Calu3 (cell line): Measurements from ENCODE around the gene PRICKLE1. TPM values are rescaled to one million over a fixed set of nuclear protein-coding genes. Genes with fewer than 3 reads are reported as not detected.

Experiments
- BruUV-seq: library from RNA; stranded (reverse); fragments of 400-500 nt; replicated peaks from 2 replicates; lab custom pipeline; 2021; lab: Mats Ljungman, UMichigan
- CTCF ChIA-PET: fragments of 300-600 bp; sonication (Branson Sonifier 250); formaldehyde crosslinking; loops from one replicate; lab custom pipeline; 2022; ENCODE audit warnings: antibody characterized with exemption; lab: Charles Lee
- DNase-seq: peaks from one replicate; pipeline ENCODE4 v3.0.0; 2022
- H3K27ac Mint-ChIP-seq: one replicate; pipeline ENCODE4 v1.8.0; 2022; ENCODE audit warnings: mixed read lengths; ENCODE audit not compliant: unreplicated experiment
- H3K27me3 Mint-ChIP-seq: one replicate; pipeline ENCODE4 v1.8.0; 2022; ENCODE audit warnings: mixed read lengths; ENCODE audit not compliant: unreplicated experiment
- H3K36me3 Mint-ChIP-seq: one replicate; pipeline ENCODE4 v1.8.0; 2022; ENCODE audit warnings: mild to moderate bottlenecking, moderate library complexity, mixed read lengths; ENCODE audit not compliant: insufficient read depth, unreplicated experiment
- H3K4me1 Mint-ChIP-seq: one replicate; pipeline ENCODE4 v1.8.0; 2022; ENCODE audit warnings: mild to moderate bottlenecking, low read depth, mixed read lengths; ENCODE audit not compliant: unreplicated experiment
- H3K4me3 Mint-ChIP-seq: one replicate; pipeline ENCODE4 v1.8.0; 2022; ENCODE audit warnings: mild to moderate bottlenecking, low read depth, moderate library complexity, mixed read lengths; ENCODE audit not compliant: unreplicated experiment
- H3K9me3 Mint-ChIP-seq: one replicate; pipeline ENCODE4 v1.8.0; 2022; ENCODE audit warnings: low read depth, mixed read lengths; ENCODE audit not compliant: unreplicated experiment
- intact Hi-C: fragments of 100-400 bp; cut with micrococcal nuclease; formaldehyde crosslinking; loops from one replicate; pipeline ENCODE4 v1.10.0; 2022; ENCODE audit not compliant: unreplicated experiment
- total RNA-seq: library from RNA; stranded (reverse); gene quantifications from 2 replicates; pipeline ENCODE4 v1.2.3, GENCODE V29; 2022
- TF ChIP-seq, protein P1 (sequence below): fragments of 200-600 bp; IDR thresholded peaks from one replicate; pipeline ENCODE4 v1.8.0; 2022; ENCODE audit warnings: antibody characterized with exemption; ENCODE audit not compliant: unreplicated experiment

The PRICKLE1 gene
- total RNA-seq, 1 experiment from 2014 or later: 12.7 TPM

DNA sequence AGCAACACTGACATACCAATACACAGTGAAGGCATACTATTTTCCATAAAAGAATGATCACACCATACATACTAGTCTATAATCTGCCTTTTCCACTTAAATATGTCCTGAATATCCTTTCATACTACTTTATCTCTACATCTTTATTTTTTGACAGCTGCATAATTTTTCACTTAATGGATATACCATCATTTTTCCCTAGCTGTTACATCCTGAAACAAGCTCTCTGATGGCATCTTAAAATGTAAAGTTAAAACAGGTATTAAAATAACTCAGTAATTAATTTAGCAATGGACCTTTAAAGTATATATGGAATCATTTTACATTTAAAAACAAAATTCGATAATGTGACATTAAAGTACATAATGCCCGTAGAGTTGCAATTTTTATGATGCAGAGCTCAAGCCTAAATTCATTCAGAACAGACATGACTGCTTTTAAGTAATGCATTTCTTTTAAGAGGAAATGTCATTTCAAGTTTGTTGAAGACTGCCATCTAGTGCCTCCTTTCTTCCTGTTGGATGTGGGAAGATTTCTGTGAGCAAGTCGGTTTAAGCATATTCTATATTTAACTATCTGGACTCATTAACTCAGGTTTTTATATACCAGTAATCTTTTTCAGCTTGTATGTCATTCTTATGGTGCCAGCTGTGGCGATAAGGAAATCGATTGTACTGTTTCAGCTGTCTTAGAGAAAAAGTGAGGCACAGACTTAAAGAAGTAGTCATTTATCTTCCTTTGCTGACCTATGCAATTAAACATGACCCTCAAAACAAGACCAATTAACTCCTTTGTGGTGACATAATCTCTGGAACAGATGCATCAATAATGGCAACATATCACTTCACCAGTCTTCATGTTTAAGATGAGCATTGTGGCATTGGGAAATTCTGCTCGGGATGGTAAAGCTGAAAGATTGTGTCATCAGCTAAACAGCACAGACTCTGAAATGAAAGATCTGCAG is 20.3 kb downstream of the PRICKLE1 start:
- Mint-ChIP-seq H3K4me3 (no peak overlapping the region), H3K36me3 (no peaks in the 10 kb centered on the region), H3K4me1 (peaks cover 12% of the 10 kb centered on the region), H3K27ac (no peak overlapping the region), H3K27me3 (no peaks in the 10 kb centered on the region), H3K9me3 (no peaks in the 10 kb centered on the region)
- no TSS peak for BruUV-seq
- TF ChIP-seq, protein P1, sequence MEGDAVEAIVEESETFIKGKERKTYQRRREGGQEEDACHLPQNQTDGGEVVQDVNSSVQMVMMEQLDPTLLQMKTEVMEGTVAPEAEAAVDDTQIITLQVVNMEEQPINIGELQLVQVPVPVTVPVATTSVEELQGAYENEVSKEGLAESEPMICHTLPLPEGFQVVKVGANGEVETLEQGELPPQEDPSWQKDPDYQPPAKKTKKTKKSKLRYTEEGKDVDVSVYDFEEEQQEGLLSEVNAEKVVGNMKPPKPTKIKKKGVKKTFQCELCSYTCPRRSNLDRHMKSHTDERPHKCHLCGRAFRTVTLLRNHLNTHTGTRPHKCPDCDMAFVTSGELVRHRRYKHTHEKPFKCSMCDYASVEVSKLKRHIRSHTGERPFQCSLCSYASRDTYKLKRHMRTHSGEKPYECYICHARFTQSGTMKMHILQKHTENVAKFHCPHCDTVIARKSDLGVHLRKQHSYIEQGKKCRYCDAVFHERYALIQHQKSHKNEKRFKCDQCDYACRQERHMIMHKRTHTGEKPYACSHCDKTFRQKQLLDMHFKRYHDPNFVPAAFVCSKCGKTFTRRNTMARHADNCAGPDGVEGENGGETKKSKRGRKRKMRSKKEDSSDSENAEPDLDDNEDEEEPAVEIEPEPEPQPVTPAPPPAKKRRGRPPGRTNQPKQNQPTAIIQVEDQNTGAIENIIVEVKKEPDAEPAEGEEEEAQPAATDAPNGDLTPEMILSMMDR: no peak
- no peak for DNase-seq
- CTCF ChIA-PET: interaction anchor here (0.9 to 2.2 kb wide), 8 partner anchors 8 to 769 kb away, joined by 3 to 20 read pairs (median 4); no protein-coding TSS in a partner anchor
- intact Hi-C loops: loop anchor here (2.0 kb wide), 1 partner anchor 86 kb away; no protein-coding TSS in a partner anchor

- CTCF ChIA-PET: no interaction called here
- intact Hi-C loops: no loop called here
- no peaks in the 10 kb centered on the region for H3K36me3 Mint-ChIP-seq
- no peaks in the 10 kb centered on the region for H3K27me3 Mint-ChIP-seq
- no peak for DNase-seq
- no peak overlapping the region for H3K4me3 Mint-ChIP-seq
- no peak overlapping the region for H3K27ac Mint-ChIP-seq
- no peaks in the 10 kb centered on the region for H3K9me3 Mint-ChIP-seq
- peaks cover 12% of the 10 kb centered on the region for H3K4me1 Mint-ChIP-seq
- no TSS peak for BruUV-seq
- TF ChIP-seq, protein P1: no peak
Observed at GRCh38 chr12:42565633-42566032, 23.9 kb downstream of the PRICKLE1 start.

DNA sequence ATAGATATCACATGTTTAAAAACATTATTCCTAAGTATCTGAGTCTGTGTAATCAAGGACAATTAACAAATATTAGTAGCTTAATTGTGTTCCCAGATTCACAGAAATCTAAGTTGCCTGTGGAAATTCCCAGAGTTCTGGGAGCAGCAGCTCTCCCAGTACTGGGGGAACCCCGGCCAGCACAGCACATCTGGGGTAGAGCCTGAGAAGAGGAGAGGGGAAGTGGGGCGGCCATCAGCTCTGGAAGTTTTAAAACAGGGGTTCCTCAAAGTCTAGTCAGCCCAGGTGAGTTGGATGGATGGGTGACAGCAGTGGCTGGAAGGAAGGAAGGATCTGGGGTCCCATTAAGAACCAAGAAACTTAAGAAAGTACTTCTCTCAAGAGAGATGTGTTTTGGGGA is 24.6 kb downstream of the PRICKLE1 start:
- no peak for DNase-seq
- H3K27ac Mint-ChIP-seq: no peak overlapping the region
- no peaks in the 10 kb centered on the region for H3K9me3 Mint-ChIP-seq
- no peak overlapping the region for H3K4me3 Mint-ChIP-seq
- intact Hi-C loops: no loop called here
- TF ChIP-seq, protein P1: no peak
- CTCF ChIA-PET: no interaction called here
- no peaks in the 10 kb centered on the region for H3K36me3 Mint-ChIP-seq
- H3K27me3 Mint-ChIP-seq: no peaks in the 10 kb centered on the region
- no TSS peak for BruUV-seq
- H3K4me1 Mint-ChIP-seq: peaks cover 8% of the 10 kb centered on the region

DNA sequence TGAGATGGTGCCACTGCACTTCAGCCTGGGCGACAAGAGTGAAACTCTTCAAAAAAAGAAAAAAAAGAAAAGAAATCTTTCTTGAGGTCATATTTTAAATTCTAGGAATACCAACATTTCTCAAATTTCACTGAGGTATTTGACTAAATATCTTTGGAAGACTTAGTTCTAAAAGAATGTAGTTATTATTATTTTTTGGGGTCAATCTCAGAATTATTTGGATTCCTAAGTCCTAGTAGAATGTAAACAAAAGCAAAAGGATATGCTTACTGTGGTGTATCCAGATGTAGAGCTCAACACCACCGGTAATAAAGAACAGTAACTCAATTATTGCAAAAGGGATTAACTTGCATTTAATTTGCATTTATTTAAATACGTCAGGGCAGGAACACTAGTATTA is 25.0 kb downstream of the PRICKLE1 start:
- no peak for DNase-seq
- BruUV-seq: no TSS peak
- Mint-ChIP-seq H3K36me3 (no peaks in the 10 kb centered on the region), H3K4me3 (no peak overlapping the region), H3K9me3 (no peaks in the 10 kb centered on the region), H3K27ac (no peak overlapping the region), H3K27me3 (no peaks in the 10 kb centered on the region), H3K4me1 (peaks cover 3% of the 10 kb centered on the region)
- intact Hi-C loops: no loop called here
- CTCF ChIA-PET: no interaction called here
- TF ChIP-seq, protein P1: no peak
